Mammary epithelial cell (primary cell): ENCODE data around the gene CCDC50.

Experiments
- CTCF ChIP-seq, 2 donors: IDR thresholded peaks in 1 of 2; conservative IDR thresholded peaks in 1 of 2; 2 replicates each; pipeline ENCODE4 v1.5.1; 2011 to 2012; ENCODE audit warnings: inconsistent platforms in 2 of 2, low read length in 2 of 2, mild to moderate bottlenecking in 2 of 2, control low read depth in 1 of 2, low read depth in 1 of 2; ENCODE audit not compliant: insufficient read depth in 1 of 2; ENCODE audit errors: extremely low read depth in 1 of 2
- EZH2 ChIP-seq: IDR thresholded peaks from 2 replicates; pipeline ENCODE4 v1.6.1; 2012; ENCODE audit warnings: low read length, inconsistent platforms, borderline replicate concordance

DNA sequence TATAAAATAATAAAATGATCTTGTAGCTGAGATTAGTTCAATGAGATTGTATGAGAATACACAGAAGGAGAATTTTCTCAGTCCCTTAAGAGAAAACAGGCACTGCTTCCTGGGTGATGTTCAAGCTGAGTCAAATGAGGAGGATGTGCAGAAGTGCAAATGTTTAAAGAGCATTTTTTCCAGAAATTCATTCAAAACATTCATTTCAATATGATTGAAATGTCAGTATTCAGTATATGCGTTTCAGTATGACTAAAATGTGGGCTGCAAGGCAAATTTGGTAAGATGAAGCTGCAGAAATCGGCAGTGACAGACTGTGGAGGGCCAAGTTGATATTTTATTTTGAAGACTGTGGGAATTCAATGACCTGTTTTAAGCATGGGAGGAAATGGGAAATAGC lies 112.5 kb downstream of the CCDC50 start:
- no peak for TF ChIP-seq CTCF (conservative IDR thresholded peaks at IDR 0.05 in 1 of 2, IDR thresholded peaks at IDR 0.05 in 1 of 2; ENCODE audit: extremely low read depth in 1 of 2, insufficient read depth in 1 of 2, low read depth in 1 of 2, low read length in 2 of 2)
- TF ChIP-seq EZH2, result no peak
